HFFc6 (cell line): ENCODE measurements around the gene SLC10A1. TPM values are rescaled to one million over a fixed set of nuclear protein-coding genes. Genes with fewer than 3 reads are reported as not detected.

Source experiments
- DNase-seq: peaks from one replicate; pipeline ENCODE4 v3.0.0-alpha.2; 2018
- H3K27ac Mint-ChIP-seq: 2 replicates; pipeline ENCODE4 v1.8.0; 2020; ENCODE audit warnings: mild to moderate bottlenecking, mixed read lengths
- H3K27me3 Mint-ChIP-seq: 2 replicates; pipeline ENCODE4 v1.8.0; 2021; ENCODE audit warnings: mild to moderate bottlenecking, moderate library complexity, mixed read lengths; ENCODE audit not compliant: insufficient read depth
- H3K36me3 Mint-ChIP-seq: 2 replicates; pipeline ENCODE4 v1.8.0; 2021; ENCODE audit warnings: low read depth, mixed read lengths
- H3K4me1 Mint-ChIP-seq: 2 replicates; pipeline ENCODE4 v1.8.0; 2020; ENCODE audit warnings: low read depth, mixed read lengths
- H3K4me3 Mint-ChIP-seq: 2 replicates; pipeline ENCODE4 v1.8.0; 2020; ENCODE audit warnings: mild to moderate bottlenecking, moderate library complexity, mixed read lengths
- H3K9me3 Mint-ChIP-seq: 2 replicates; pipeline ENCODE4 v1.8.0; 2020; ENCODE audit warnings: mild to moderate bottlenecking, mixed read lengths
- CTCF ChIP-seq: fragments of 200-600 bp; sonication (generic); IDR thresholded peaks from 2 replicates; pipeline ENCODE4 v1.5.0; 2021; ENCODE audit warnings: antibody characterized with exemption, mild to moderate bottlenecking
- total RNA-seq, 6 experiments: library from RNA; stranded (reverse); fragmentation: NEBNext Ultra II Directional; extraction: Animal tissue kit (Norgen Biotek cat#: 25700); gene quantifications; 2 replicates in 1 of 6; 3 replicates in 5 of 6; pipeline ENCODE4 v1.2.3, GENCODE V29; 2021

The SLC10A1 gene
- total RNA-seq, 6 experiments from 2014 or later: not detected

- no peaks in the 10 kb centered on the region for H3K36me3 Mint-ChIP-seq
- peaks cover 5% of the 10 kb centered on the region for H3K27me3 Mint-ChIP-seq
- H3K27ac Mint-ChIP-seq: no peak overlapping the region
- H3K4me3 Mint-ChIP-seq: no peak overlapping the region
- no peaks in the 10 kb centered on the region; the same call in 1 of the 2 replicates for H3K9me3 Mint-ChIP-seq
- DNase-seq: no peak
- TF ChIP-seq CTCF: no peak
- no peaks in the 10 kb centered on the region for H3K4me1 Mint-ChIP-seq
Observed at GRCh38 chr14:69827560-69827959, 30.5 kb upstream of the SLC10A1 start.

- no peaks in the 10 kb centered on the region for H3K9me3 Mint-ChIP-seq
- H3K36me3 Mint-ChIP-seq: no peaks in the 10 kb centered on the region
- H3K27ac Mint-ChIP-seq: no peak overlapping the region
- H3K4me3 Mint-ChIP-seq: no peak overlapping the region
- no peaks in the 10 kb centered on the region for H3K4me1 Mint-ChIP-seq
- no peak for DNase-seq
- H3K27me3 Mint-ChIP-seq: peaks cover 12% of the 10 kb centered on the region
- no peak for TF ChIP-seq CTCF
Observed at GRCh38 chr14:69822456-69822855, 25.4 kb upstream of the SLC10A1 start.

GRCh38 chr14:69820991-69821390, 23.9 kb upstream of the SLC10A1 start:
- no peaks in the 10 kb centered on the region for H3K4me1 Mint-ChIP-seq
- no peak overlapping the region for H3K4me3 Mint-ChIP-seq
- no peaks in the 10 kb centered on the region for H3K36me3 Mint-ChIP-seq

GRCh38 chr14:69819607-69820006, 22.6 kb upstream of the SLC10A1 start:
- Mint-ChIP-seq H3K4me1 (no peaks in the 10 kb centered on the region), H3K4me3 (no peak overlapping the region), H3K36me3 (no peaks in the 10 kb centered on the region), H3K27ac (no peak overlapping the region), H3K9me3 (no peaks in the 10 kb centered on the region), H3K27me3 (peaks cover 10% of the 10 kb centered on the region)
- no peak for TF ChIP-seq CTCF
- DNase-seq: no peak

More at GRCh38 chr14:69820991-69821390, 23.9 kb upstream of the SLC10A1 start:
- Mint-ChIP-seq H3K27ac (no peak overlapping the region), H3K9me3 (no peaks in the 10 kb centered on the region), H3K27me3 (peaks cover 12% of the 10 kb centered on the region)
- no peak for TF ChIP-seq CTCF
- no peak for DNase-seq

GRCh38 chr14:69818758-69819191, 21.7 kb upstream of the SLC10A1 start:
- peak; percentile 97 for TF ChIP-seq CTCF
- Mint-ChIP-seq H3K4me3 (no peak overlapping the region), H3K9me3 (no peaks in the 10 kb centered on the region), H3K27me3 (peaks cover 10% of the 10 kb centered on the region), H3K36me3 (no peaks in the 10 kb centered on the region), H3K4me1 (no peaks in the 10 kb centered on the region), H3K27ac (no peak overlapping the region)
- peak; percentile 55 for DNase-seq

- no peak for TF ChIP-seq CTCF
- peaks cover 13% of the 10 kb centered on the region; the same call in 1 of the 2 replicates for H3K27me3 Mint-ChIP-seq
- H3K27ac Mint-ChIP-seq: no peak overlapping the region
- DNase-seq: no peak
- no peaks in the 10 kb centered on the region for H3K9me3 Mint-ChIP-seq
- H3K4me3 Mint-ChIP-seq: no peak overlapping the region
- no peaks in the 10 kb centered on the region for H3K4me1 Mint-ChIP-seq
- H3K36me3 Mint-ChIP-seq: no peaks in the 10 kb centered on the region
Observed at GRCh38 chr14:69816216-69816615, 19.2 kb upstream of the SLC10A1 start.
